C4-2B (cell line): ENCODE measurements around the gene TMEM163.

Source experiments
- ZFX ChIP-seq: fragments of 450-650 bp; IDR thresholded peaks from 2 replicates; pipeline ENCODE4 v1.6.1; 2017
- TF ChIP-seq, protein P1 (sequence below): fragments of 450-650 bp; conservative IDR thresholded peaks from 2 replicates; pipeline ENCODE4 v1.5.1; 2017; ENCODE audit warnings: mild to moderate bottlenecking

DNA sequence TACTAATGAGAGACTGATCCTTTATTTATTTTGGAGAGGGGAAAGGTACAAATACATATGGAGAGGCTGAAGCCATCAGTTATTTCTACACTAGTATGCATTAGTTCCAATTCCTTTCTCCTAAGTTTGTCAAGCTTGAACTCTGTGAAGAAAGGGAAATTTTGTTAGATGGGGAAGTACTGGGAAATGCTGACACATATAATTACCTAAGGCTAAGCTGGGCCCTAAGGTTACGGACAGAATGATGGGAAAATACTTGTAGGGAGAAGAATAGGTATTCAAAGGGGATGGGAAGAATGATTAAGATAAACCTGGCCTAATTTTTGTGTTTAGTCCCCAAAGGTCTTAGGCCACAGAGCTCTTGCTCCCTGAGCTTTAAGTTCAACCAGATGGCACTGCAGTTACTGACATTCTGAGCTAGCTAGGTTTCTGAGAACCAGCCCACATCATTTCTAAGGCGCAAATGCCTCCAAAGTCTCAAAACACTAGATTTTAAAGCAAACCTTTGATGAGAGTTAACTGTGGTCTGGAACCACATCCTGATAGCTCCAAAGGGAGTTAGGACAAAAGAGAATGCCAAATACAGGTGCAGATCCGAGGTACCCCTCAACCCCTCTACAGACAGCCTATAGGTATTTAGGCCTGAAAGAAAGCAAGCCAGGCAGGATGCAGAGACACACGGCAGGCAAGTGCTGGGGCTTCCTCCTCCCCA is 2.7 kb downstream of the TMEM163 start:
- TF ChIP-seq, protein P1, sequence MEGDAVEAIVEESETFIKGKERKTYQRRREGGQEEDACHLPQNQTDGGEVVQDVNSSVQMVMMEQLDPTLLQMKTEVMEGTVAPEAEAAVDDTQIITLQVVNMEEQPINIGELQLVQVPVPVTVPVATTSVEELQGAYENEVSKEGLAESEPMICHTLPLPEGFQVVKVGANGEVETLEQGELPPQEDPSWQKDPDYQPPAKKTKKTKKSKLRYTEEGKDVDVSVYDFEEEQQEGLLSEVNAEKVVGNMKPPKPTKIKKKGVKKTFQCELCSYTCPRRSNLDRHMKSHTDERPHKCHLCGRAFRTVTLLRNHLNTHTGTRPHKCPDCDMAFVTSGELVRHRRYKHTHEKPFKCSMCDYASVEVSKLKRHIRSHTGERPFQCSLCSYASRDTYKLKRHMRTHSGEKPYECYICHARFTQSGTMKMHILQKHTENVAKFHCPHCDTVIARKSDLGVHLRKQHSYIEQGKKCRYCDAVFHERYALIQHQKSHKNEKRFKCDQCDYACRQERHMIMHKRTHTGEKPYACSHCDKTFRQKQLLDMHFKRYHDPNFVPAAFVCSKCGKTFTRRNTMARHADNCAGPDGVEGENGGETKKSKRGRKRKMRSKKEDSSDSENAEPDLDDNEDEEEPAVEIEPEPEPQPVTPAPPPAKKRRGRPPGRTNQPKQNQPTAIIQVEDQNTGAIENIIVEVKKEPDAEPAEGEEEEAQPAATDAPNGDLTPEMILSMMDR, result no peak
- no peak for TF ChIP-seq ZFX
